Activated CD4-positive, alpha-beta T cell treated with anti-CD3 and anti-CD28 coated beads, Interleukin-2, amount 10 ng/mL, durations not matched to agents 7 days and 5 days (primary cell): Measurements from ENCODE around the gene ABHD16B. TPM values are rescaled to one million over a fixed set of nuclear protein-coding genes. Genes with fewer than 3 reads are reported as not detected.

Experiments
- CTCF ChIA-PET: fragments of 350-600 bp; sonication (Branson Sonifier 250); formaldehyde crosslinking; loops from one replicate; lab custom pipeline; 2021; ENCODE audit warnings: antibody characterized with exemption; lab: Charles Lee
- POLR2A ChIA-PET: fragments of 350-600 bp; sonication (Branson Sonifier 250); formaldehyde crosslinking; loops from one replicate; lab custom pipeline; 2021; ENCODE audit warnings: antibody characterized with exemption; lab: Charles Lee
- DNase-seq: peaks from one replicate; pipeline ENCODE4 v3.0.0-alpha.2; 2020
- H3K27ac Mint-ChIP-seq: one replicate; pipeline ENCODE4 v1.8.0; 2021; ENCODE audit warnings: mild to moderate bottlenecking, moderate library complexity, mixed read lengths
- H3K27me3 Mint-ChIP-seq: one replicate; pipeline ENCODE4 v1.8.0; 2021; ENCODE audit warnings: mixed read lengths
- H3K36me3 Mint-ChIP-seq: one replicate; pipeline ENCODE4 v1.8.0; 2021; ENCODE audit warnings: low read depth, mixed read lengths
- H3K4me1 Mint-ChIP-seq: one replicate; pipeline ENCODE4 v1.8.0; 2021; ENCODE audit warnings: mixed read lengths
- H3K4me3 Mint-ChIP-seq: one replicate; pipeline ENCODE4 v1.8.0; 2021; ENCODE audit warnings: mild to moderate bottlenecking, moderate library complexity, mixed read lengths
- H3K9me3 Mint-ChIP-seq: one replicate; pipeline ENCODE4 v1.8.0; 2021; ENCODE audit warnings: mixed read lengths
- total RNA-seq, 2 experiments: library from RNA; stranded (reverse); gene quantifications; one replicate each; pipeline ENCODE4 v1.2.3, GENCODE V29; 2021

The ABHD16B gene
- total RNA-seq, 2 experiments from 2014 or later: not detected

- H3K36me3 Mint-ChIP-seq: peaks cover 4% of the 10 kb centered on the region
- POLR2A ChIA-PET: no interaction called here
These were observed 28.2 kb downstream of the ABHD16B start for GRCh38 chr20:63889241-63890200.

GRCh38 chr20:63890201-63890576 is 28.9 kb downstream of the ABHD16B start:
- H3K4me1 Mint-ChIP-seq: peaks cover 9% of the 10 kb centered on the region
- H3K9me3 Mint-ChIP-seq: no peaks in the 10 kb centered on the region
- no peaks in the 10 kb centered on the region for H3K27me3 Mint-ChIP-seq
- no peak for DNase-seq
- CTCF ChIA-PET: interaction anchor here (2.4 kb wide), 1 partner anchor 90 kb away, joined by 6 read pairs; the partner anchor contains the start of gene PRPF6
- no peak overlapping the region for H3K27ac Mint-ChIP-seq
- H3K4me3 Mint-ChIP-seq: no peak overlapping the region
- POLR2A ChIA-PET: no interaction called here
- no peaks in the 10 kb centered on the region for H3K36me3 Mint-ChIP-seq

More at GRCh38 chr20:63889241-63890200, 28.2 kb downstream of the ABHD16B start:
- Mint-ChIP-seq H3K9me3 (no peaks in the 10 kb centered on the region), H3K4me1 (peaks cover 13% of the 10 kb centered on the region), H3K27me3 (no peaks in the 10 kb centered on the region), H3K4me3 (no peak overlapping the region), H3K27ac (no peak overlapping the region)
- DNase-seq: no peak
- CTCF ChIA-PET: no interaction called here

- H3K4me1 Mint-ChIP-seq: peaks cover 9% of the 10 kb centered on the region
- H3K27me3 Mint-ChIP-seq: no peaks in the 10 kb centered on the region
- no peak for DNase-seq
- no peak overlapping the region for H3K27ac Mint-ChIP-seq
- ChIA-PET POLR2A (no interaction called here), CTCF (interaction anchor here (2.4 kb wide), 1 partner anchor 90 kb away, joined by 6 read pairs; the partner anchor contains the start of gene PRPF6)
- H3K36me3 Mint-ChIP-seq: peaks cover under 1% of the 10 kb centered on the region
- H3K4me3 Mint-ChIP-seq: no peak overlapping the region
- no peaks in the 10 kb centered on the region for H3K9me3 Mint-ChIP-seq
These were observed 29.3 kb downstream of the ABHD16B start for GRCh38 chr20:63890616-63891015.

GRCh38 chr20:63891061-63892002 is 30.0 kb downstream of the ABHD16B start:
- H3K36me3 Mint-ChIP-seq: peaks cover 6% of the 10 kb centered on the region
- H3K27ac Mint-ChIP-seq: no peak overlapping the region
- CTCF ChIA-PET: interaction anchor here (0.7 to 2.4 kb wide), 2 partner anchors 89 to 183 kb away, joined by 4 to 6 read pairs; partner anchors contain the start of gene PRPF6
- no peaks in the 10 kb centered on the region for H3K9me3 Mint-ChIP-seq
- H3K27me3 Mint-ChIP-seq: no peaks in the 10 kb centered on the region
- H3K4me1 Mint-ChIP-seq: peaks cover 13% of the 10 kb centered on the region
- POLR2A ChIA-PET: interaction anchor here (0.6 kb wide), 1 partner anchor 27 kb away, joined by 3 read pairs; the partner anchor contains the start of gene TPD52L2
- H3K4me3 Mint-ChIP-seq: no peak overlapping the region
- DNase-seq: no peak

GRCh38 chr20:63892402-63892801 is 31.1 kb downstream of the ABHD16B start:
- no peak for DNase-seq
- H3K27me3 Mint-ChIP-seq: no peaks in the 10 kb centered on the region
- no peaks in the 10 kb centered on the region for H3K9me3 Mint-ChIP-seq
- H3K27ac Mint-ChIP-seq: no peak overlapping the region
- H3K36me3 Mint-ChIP-seq: peaks cover 13% of the 10 kb centered on the region
- H3K4me3 Mint-ChIP-seq: no peak overlapping the region
- CTCF ChIA-PET: interaction anchor here (0.6 to 2.4 kb wide), 3 partner anchors 14 to 88 kb away, joined by 3 to 6 read pairs (median 5); partner anchors contain the start of gene PRPF6
- peaks cover 21% of the 10 kb centered on the region for H3K4me1 Mint-ChIP-seq
- POLR2A ChIA-PET: no interaction called here

GRCh38 chr20:63893999-63894357 is 32.7 kb downstream of the ABHD16B start:
- ChIA-PET CTCF (interaction anchor here (0.8 kb wide), 1 partner anchor 30 kb away, joined by 3 read pairs; no protein-coding TSS in a partner anchor), POLR2A (no interaction called here)
- Mint-ChIP-seq H3K4me1 (peaks cover 35% of the 10 kb centered on the region), H3K4me3 (peak overlapping the region; percentile 62), H3K9me3 (no peaks in the 10 kb centered on the region), H3K27me3 (no peaks in the 10 kb centered on the region), H3K36me3 (peaks cover 26% of the 10 kb centered on the region), H3K27ac (peak overlapping the region; percentile 22)
- no peak for DNase-seq

DNA sequence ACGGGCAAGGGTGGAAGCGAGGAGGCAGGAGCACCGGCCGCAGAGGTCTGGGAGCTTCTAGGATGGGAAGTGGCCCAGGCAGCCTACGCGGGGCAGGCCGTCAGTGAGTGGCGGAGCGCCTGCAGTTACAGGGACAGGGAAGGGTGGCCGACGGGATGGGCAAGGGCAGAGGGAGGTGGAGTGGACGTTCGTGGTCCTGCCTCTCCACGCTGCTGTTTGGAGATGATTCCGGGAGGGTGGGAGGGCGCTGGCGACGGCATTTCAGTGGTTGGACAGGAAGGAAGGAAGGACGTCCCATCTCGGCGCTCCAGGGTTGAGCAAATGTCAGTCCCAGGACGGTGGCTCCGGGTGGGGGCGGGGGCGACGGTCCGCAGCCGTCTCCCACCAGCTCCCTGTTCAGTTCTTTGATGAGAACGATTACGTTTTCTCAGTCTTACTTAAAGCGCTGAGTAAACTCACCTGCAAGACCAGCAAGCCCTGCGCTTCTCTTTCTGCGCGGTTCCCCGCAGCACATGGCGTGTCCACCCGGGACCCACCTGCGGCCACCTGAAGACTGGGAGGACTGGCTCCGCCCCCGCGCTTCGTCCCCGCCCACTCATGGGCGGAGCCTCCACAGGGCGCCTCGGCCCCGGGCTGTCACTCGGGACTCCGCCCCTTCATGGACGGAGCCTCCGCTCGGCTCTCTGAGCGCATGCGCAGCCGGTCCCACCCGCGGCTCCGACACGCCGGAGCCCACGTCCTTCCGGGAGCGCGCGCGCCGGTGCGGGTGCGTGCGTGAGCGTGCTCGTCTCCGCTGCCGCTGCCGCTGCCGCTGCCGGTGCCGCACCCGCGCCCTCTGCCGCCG is 33.3 kb downstream of the ABHD16B start, which contains the start of gene DNAJC5:
Gene DNAJC5, plus strand, starts transcription at position 769 of the 844 bp plus-strand sequence. CDS start 33,220 bp downstream, outside the sequence.
- no peaks in the 10 kb centered on the region for H3K9me3 Mint-ChIP-seq
- ChIA-PET POLR2A (no interaction called here), CTCF (no interaction called here)
- H3K36me3 Mint-ChIP-seq: peaks cover 31% of the 10 kb centered on the region
- peak; percentile 96 for DNase-seq
- H3K4me3 Mint-ChIP-seq: peak within 1 kb of the TSS; percentile 90
- H3K27me3 Mint-ChIP-seq: no peaks in the 10 kb centered on the region
- peak within 1 kb of the TSS; percentile 97 for H3K27ac Mint-ChIP-seq
- peaks cover 41% of the 10 kb centered on the region for H3K4me1 Mint-ChIP-seq

DNA sequence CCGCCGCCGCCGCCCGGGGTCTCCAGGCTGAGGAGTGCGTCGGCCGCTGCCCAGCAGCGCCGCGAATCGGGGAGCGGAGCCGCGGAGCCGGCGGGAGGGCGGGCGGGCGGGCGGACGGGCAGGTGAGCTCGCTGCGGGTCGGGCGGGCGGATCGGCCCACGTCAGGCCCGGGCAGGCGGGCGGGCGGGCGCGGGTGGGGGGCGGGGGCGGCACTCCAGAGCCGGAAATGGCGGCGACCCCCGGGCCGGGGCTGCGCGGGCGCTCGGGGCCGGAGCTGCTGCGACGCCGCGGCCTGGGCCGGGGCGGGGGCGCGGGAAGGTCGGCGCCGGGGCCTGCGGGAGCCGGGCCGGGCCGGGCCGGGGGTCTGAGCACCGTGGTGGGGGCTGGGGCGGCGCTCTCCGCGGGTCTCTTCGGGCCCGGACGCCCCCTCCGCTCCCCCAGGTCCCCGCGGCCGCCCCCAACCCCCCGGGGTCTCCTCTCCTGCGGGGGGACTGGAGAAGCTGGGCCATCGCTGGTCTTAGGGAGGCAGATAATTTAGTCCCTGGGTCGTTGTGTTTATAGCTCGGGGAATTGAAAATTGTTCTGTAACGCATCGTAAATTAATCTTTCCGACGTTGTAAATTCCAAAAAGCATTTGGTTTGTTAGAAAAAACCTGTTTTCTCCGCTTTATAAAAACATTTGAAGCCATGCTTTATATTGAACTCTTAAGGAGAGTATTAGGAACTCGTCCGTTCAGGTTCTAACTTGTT is 34.1 kb downstream of the ABHD16B start:
- no peak for DNase-seq
- no peaks in the 10 kb centered on the region for H3K27me3 Mint-ChIP-seq
- peak overlapping the region; percentile 90 for H3K4me3 Mint-ChIP-seq
- H3K4me1 Mint-ChIP-seq: peaks cover 46% of the 10 kb centered on the region
- CTCF ChIA-PET: interaction anchor here (0.8 to 1.3 kb wide), 4 partner anchors 24 to 85 kb away, joined by 3 to 4 read pairs (median 4); partner anchors contain the start of genes PRPF6 and SAMD10
- no peaks in the 10 kb centered on the region for H3K9me3 Mint-ChIP-seq
- POLR2A ChIA-PET: interaction anchor here (0.6 kb wide), 1 partner anchor 165 kb away, joined by 4 read pairs; no protein-coding TSS in a partner anchor
- H3K36me3 Mint-ChIP-seq: peaks cover 31% of the 10 kb centered on the region
- peak overlapping the region; percentile 97 for H3K27ac Mint-ChIP-seq

DNA sequence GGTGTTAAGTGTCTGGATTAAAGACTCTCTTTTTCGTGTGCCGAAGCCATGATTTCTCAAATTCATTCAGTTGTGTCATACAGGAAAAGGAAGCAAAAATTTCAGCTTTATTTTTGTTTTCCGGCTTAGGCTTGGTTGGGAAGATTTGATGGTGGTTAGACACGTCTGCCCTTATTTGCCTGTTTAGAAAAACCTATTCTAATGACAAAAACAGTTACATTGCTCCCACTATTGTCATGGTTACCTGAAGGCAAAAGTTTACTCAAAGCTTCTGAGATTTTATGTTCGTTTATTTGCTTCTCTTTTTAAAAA is 34.6 kb downstream of the ABHD16B start:
- Mint-ChIP-seq H3K27me3 (no peaks in the 10 kb centered on the region), H3K4me1 (peaks cover 51% of the 10 kb centered on the region), H3K36me3 (peaks cover 31% of the 10 kb centered on the region), H3K4me3 (peak overlapping the region; percentile 90), H3K9me3 (no peaks in the 10 kb centered on the region), H3K27ac (peak overlapping the region; percentile 97)
- CTCF ChIA-PET: interaction anchor here (0.8 to 1.3 kb wide), 4 partner anchors 24 to 84 kb away, joined by 3 to 4 read pairs (median 4); partner anchors contain the start of genes PRPF6 and SAMD10
- POLR2A ChIA-PET: interaction anchor here (0.6 kb wide), 1 partner anchor 165 kb away, joined by 4 read pairs; no protein-coding TSS in a partner anchor
- DNase-seq: no peak

DNA sequence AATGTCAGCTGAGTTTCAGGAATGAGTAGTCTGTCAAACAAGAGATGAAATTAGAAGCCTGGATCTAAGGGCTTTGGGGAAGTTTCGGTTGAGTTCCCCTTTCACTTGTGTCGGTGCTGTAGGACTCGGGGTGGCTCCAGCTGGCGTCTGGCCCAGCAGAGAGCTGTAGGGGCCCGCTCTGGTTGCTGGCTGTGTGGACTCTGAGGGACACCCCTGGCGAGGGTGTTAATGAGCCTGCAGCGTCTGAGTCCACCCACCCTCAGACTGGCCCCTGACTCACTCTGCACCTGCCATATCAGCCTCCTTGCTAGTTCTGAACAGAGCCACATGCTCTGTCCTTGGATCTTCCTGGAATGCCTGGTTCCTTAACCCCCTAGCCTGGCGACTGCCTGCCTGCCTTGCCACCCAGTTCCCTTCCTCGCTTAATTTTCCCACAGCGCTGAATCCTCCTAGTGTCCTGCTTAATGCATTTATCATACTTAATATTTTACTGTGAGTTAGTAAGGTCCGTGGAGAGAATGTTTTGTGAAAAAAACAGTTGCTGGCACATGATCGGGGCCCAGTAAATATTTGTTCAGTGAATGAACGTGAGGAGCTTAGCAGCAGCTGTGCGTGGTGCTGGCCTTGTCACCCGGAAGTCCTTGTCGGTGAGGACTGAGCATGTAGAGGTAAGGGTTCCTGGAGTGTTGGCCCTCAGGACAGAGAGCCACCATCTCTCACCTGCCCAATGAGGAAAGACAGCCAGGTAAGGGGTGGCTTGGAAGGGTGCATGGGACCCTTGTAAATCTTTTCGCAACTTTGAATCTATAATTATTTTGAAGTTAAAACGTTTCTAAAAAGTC is 35.2 kb downstream of the ABHD16B start:
- Mint-ChIP-seq H3K36me3 (peaks cover 33% of the 10 kb centered on the region), H3K27ac (peak overlapping the region; percentile 97), H3K4me1 (peaks cover 57% of the 10 kb centered on the region), H3K27me3 (no peaks in the 10 kb centered on the region), H3K4me3 (peak overlapping the region; percentile 90), H3K9me3 (no peaks in the 10 kb centered on the region)
- CTCF ChIA-PET: interaction anchor here (0.8 to 2.0 kb wide), 7 partner anchors 25 to 142 kb away, joined by 3 to 4 read pairs (median 4); partner anchors contain the start of genes PRPF6 and SAMD10
- DNase-seq: peak; percentile 35
- POLR2A ChIA-PET: interaction anchor here (0.6 to 0.7 kb wide), 2 partner anchors 95 to 164 kb away, joined by 3 to 4 read pairs; no protein-coding TSS in a partner anchor
